DOHH2 (cell line): Measurements from ENCODE around the gene PRKAR2A.

ENCODE experiments used
- EZH2phosphoT487 ChIP-seq: fragments of 200-600 bp; sonication (generic); IDR thresholded peaks from 2 replicates; pipeline ENCODE4 v1.6.1; 2017; ENCODE audit warnings: borderline replicate concordance, mild to moderate bottlenecking, antibody characterized with exemption, low read length, moderate library complexity, mixed read lengths
- TF ChIP-seq, protein P1 (sequence below): fragments of 200-600 bp; sonication (generic); IDR thresholded peaks from one replicate; pipeline ENCODE4 v1.5.1; 2014; ENCODE audit warnings: antibody characterized with exemption, mild to moderate bottlenecking, low read depth, low read length; ENCODE audit not compliant: poor library complexity, severe bottlenecking

DNA sequence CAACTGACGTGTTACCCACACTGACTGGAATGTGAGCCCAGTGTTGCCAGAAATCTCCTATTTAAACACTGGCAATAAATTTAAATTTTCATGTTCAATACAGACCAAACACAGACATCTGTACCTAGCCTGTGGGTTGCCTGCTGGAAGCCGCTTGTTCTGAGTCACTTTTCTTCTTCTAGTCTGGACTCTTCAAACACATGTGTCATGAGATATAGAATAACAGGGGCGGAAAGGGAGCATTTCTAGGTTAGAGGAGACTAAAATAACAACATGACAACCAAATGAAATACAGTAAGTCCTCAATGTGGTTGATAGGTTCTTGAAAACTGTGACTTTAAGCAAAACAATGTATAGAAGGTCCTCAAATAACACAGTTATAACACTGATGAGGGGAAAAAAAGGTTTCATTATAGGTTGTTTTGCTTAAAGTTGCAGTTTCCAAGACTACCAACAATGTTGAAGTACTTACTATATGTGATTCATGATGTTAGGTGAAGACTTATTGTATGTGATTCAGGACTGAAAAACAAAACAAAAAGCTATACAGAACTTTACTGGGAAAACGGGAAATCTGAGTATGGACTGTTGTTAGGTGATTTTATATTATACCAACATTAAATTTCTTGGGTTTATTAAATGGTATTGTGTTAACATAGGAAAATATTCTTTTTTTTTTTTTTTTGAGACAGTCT is 63.1 kb downstream of the PRKAR2A start:
- TF ChIP-seq, protein P1, sequence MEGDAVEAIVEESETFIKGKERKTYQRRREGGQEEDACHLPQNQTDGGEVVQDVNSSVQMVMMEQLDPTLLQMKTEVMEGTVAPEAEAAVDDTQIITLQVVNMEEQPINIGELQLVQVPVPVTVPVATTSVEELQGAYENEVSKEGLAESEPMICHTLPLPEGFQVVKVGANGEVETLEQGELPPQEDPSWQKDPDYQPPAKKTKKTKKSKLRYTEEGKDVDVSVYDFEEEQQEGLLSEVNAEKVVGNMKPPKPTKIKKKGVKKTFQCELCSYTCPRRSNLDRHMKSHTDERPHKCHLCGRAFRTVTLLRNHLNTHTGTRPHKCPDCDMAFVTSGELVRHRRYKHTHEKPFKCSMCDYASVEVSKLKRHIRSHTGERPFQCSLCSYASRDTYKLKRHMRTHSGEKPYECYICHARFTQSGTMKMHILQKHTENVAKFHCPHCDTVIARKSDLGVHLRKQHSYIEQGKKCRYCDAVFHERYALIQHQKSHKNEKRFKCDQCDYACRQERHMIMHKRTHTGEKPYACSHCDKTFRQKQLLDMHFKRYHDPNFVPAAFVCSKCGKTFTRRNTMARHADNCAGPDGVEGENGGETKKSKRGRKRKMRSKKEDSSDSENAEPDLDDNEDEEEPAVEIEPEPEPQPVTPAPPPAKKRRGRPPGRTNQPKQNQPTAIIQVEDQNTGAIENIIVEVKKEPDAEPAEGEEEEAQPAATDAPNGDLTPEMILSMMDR: no peak
- no peak for TF ChIP-seq EZH2phosphoT487
